ENCODE results near the gene ZFX. TPM values are rescaled to one million over a fixed set of nuclear protein-coding genes. Genes with fewer than 3 reads are reported as not detected.

Gene ZFX
- total and polyA plus RNA-seq, 2 of the 8 experiments (the other 6 are each of a cell fraction or from before 2014, with no cell fraction given) = 2.8 to 22.0 TPM

- peaks cover 0 to 42% of the 10 kb centered on the region in 2 experiments; a peak in 2 of 4 replicates for H3K79me2 ChIP-seq (ENCODE audit: control insufficient read depth in 1 of 2, insufficient read depth in 2 of 2, low read length in 2 of 2)
- H2AK5ac ChIP-seq (ENCODE audit: low read depth, low read length) = no peak overlapping the region
- POLR2A ChIA-PET (ENCODE audit: partially characterized antibody) = no interaction called here
- no peak overlapping the region for H3K56ac ChIP-seq (replicated peaks; ENCODE audit: insufficient read length, low read depth, low read length)
- no peaks in the 10 kb centered on the region for H3K79me1 ChIP-seq (ENCODE audit: low read depth, low read length)
- CTCF ChIA-PET (ENCODE audit: partially characterized antibody) = no interaction called here
- H3K4ac ChIP-seq (replicated peaks; ENCODE audit: insufficient read length, low read depth, low read length) = no peak overlapping the region
- H4K5ac ChIP-seq (ENCODE audit: insufficient read length, low read depth, low read length) = no peak overlapping the region
- H3K36me3 ChIP-seq (ENCODE audit: control insufficient read depth in 2 of 4, insufficient read depth in 4 of 4, low read length in 3 of 4) = peaks cover 0 to 16% (median 7%) of the 10 kb centered on the region in 4 experiments; a peak in 5 of 8 replicates
- H2BK12ac ChIP-seq (ENCODE audit: low read depth, low read length) = no peak overlapping the region
- H2BK20ac ChIP-seq (ENCODE audit: low read length) = no peak overlapping the region
- no peak overlapping the region for H2BK5ac ChIP-seq (ENCODE audit: low read depth, low read length)
- no peak overlapping the region for H2AFZ ChIP-seq (ENCODE audit: low read length)
- H3K14ac ChIP-seq (ENCODE audit: insufficient read length) = no peak overlapping the region
- no peak for FAIRE-seq
- TF ChIP-seq BACH1 (IDR thresholded peaks at IDR 0.05; ENCODE audit: low read length) (no peak), TAF7 (optimal IDR thresholded peaks at IDR 0.05; ENCODE audit: borderline replicate concordance, low read depth, low read length) (no peak), SRF (IDR thresholded peaks at IDR 0.05; ENCODE audit: low read depth, low read length) (no peak), HDAC2 (IDR thresholded peaks at IDR 0.05; ENCODE audit: borderline replicate concordance in 1 of 2, low read depth in 2 of 2, low read length in 2 of 2) (no peak), YY1 (IDR thresholded peaks at IDR 0.05; ENCODE audit: low read depth, low read length) (no peak), HDAC6 (IDR thresholded peaks at IDR 0.05; ENCODE audit: low read depth, low read length) (no peak), CTCF (IDR thresholded peaks at IDR 0.05; ENCODE audit: control extremely low read depth in 1 of 3, insufficient read depth in 1 of 3, low read depth in 1 of 3, low read length in 3 of 3) (no peak)
- no peak overlapping the region for H4K8ac ChIP-seq (ENCODE audit: extremely low read depth, insufficient read depth, low read length)
- no peak overlapping the region for H4K91ac ChIP-seq (replicated peaks; ENCODE audit: insufficient read length, low read length)
- no peaks in the 10 kb centered on the region for H3K9me3 ChIP-seq (ENCODE audit: insufficient read depth in 2 of 2, low read depth in 1 of 2, low read length in 1 of 2)
- H3K23me2 ChIP-seq (ENCODE audit: low read depth, low read length) = no peaks in the 10 kb centered on the region
- H3K4me1 ChIP-seq (replicated peaks in 1 of 4; ENCODE audit: control insufficient read depth in 3 of 4, insufficient read depth in 4 of 4, low read length in 3 of 4) = no peaks in the 10 kb centered on the region
- no peak overlapping the region for H3K4me3 ChIP-seq (ENCODE audit: extremely low read depth in 1 of 4, insufficient read depth in 2 of 4, low read depth in 3 of 4, low read length in 4 of 4)
- no peak overlapping the region for H2BK15ac ChIP-seq (ENCODE audit: low read length)
- no peak overlapping the region for H3K9ac ChIP-seq (replicated peaks in 1 of 4; ENCODE audit: extremely low read depth in 1 of 4, low read depth in 3 of 4, low read length in 3 of 4)
- no peaks in the 10 kb centered on the region for H3K27me3 ChIP-seq (replicated peaks in 1 of 4; ENCODE audit: control insufficient read depth in 3 of 4, extremely low read depth in 1 of 4, insufficient read depth in 3 of 4, low read length in 3 of 4)
- H2BK120ac ChIP-seq (replicated peaks; ENCODE audit: low read depth, low read length) = no peak overlapping the region
- no peak overlapping the region for H3K23ac ChIP-seq (ENCODE audit: insufficient read length)
- H3K18ac ChIP-seq (ENCODE audit: extremely low read depth, low read length) = no peak overlapping the region
- H4K20me1 ChIP-seq (replicated peaks in 1 of 2; ENCODE audit: control insufficient read depth in 1 of 2, insufficient read depth in 2 of 2, low read length in 2 of 2) = peaks cover 0 to 2% of the 10 kb centered on the region in 2 experiments
- 98% methylated on average over 5 of the region's 5 CpGs; no CpG with 5 or more reads in 1 of the 2 experiments for WGBS, 2 experiments (ENCODE audit: extremely low coverage in 1 of 2, insufficient coverage in 1 of 2, insufficient read length in 1 of 2, insufficient replicate concordance in 2 of 2, low coverage in 1 of 2, low lambda C conversion rate in 2 of 2, missing lambda C conversion rate in 1 of 2)
- DNase-seq (ENCODE audit: low read depth in 1 of 2, low spot score in 2 of 2) = no peak
- H3K4me2 ChIP-seq (ENCODE audit: insufficient read depth in 1 of 2, low read depth in 2 of 2, low read length in 2 of 2) = no peak overlapping the region
- no peak overlapping the region for H3K27ac ChIP-seq (ENCODE audit: low read depth, low read length)
Measured at GRCh38 chrX:24184018-24184417, 34.5 kb downstream of the ZFX start.

Measured in H1 (cell line).